Erythroblast (primary cell): Measurements from ENCODE around the gene HLA-DMB.
A peak's percentile ranks its signal among the peaks of the same experiment; 100 is the strongest.

Experiments
- GATA1 ChIP-seq: IDR thresholded peaks from 2 replicates; pipeline ENCODE4 v1.6.1; 2011; ENCODE audit warnings: low read depth, mild to moderate bottlenecking, control low read depth, low read length, moderate library complexity
- POLR2A ChIP-seq: IDR thresholded peaks from 2 replicates; pipeline ENCODE4 v1.6.1; 2011; ENCODE audit warnings: mild to moderate bottlenecking, low read length

DNA sequence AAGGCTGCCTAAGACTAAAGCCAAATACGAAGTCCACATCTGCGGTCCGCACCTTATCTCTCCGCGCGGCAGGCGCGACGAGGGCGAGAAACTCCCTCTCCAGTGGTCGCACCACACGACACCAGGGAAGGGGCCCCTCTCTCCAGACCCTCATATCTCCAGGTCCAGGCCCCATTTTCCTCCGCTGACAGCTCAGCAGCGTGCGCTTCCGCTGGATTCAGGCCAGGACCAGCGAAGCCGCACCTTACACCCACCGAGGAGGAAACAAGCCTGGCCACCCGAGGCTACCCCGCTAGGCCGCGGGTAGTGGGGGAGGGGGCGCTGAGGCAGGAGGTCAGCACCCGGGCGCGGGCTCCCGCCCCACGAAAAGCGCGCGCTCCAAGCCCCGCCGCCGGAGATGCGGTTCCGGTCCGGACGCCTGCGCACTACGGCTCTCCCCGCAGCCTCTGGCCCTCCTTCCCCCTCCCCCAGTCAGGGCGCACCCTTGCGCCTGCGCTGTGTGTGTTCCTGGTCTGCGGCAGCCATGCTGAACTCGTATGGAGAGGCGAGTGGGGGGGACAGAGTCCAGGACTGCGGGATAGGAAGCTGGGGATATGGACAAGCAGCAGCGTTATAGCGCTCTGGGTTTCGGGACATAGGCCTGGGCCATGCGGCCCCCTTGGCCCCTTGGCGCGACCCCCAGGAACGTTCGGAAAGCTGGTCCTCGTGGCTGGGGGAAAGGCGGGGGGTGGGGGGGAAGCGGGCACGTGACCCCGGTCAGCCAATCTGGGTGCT lies 27.5 kb upstream of the HLA-DMB start, which contains the start of gene BRD2:
- TF ChIP-seq POLR2A = peak; percentile 83
- no peak for TF ChIP-seq GATA1
